ENCODE measurements around the gene LRRC8D.

- TF ChIP-seq CTCF (conservative IDR thresholded peaks at IDR 0.05; ENCODE audit: low read length): no peak
- TF ChIP-seq EZH2phosphoT487 (IDR thresholded peaks at IDR 0.05; ENCODE audit: borderline replicate concordance): no peak
These were observed 10.8 kb downstream of the LRRC8D start for GRCh38 chr1:89831462-89832120.
